HEK293 (cell line): ENCODE measurements around the gene BTBD7.

ENCODE experiments used
- BCL11A ChIP-seq: fragments of 450-650 bp; formaldehyde crosslinking; IDR thresholded peaks from 2 replicates; pipeline ENCODE4 v1.5.1; 2016; ENCODE audit warnings: low read depth, missing biosample characterization, missing genetic modification characterization
- GLIS2 ChIP-seq: fragments of 450-650 bp; formaldehyde crosslinking; IDR thresholded peaks from 2 replicates; pipeline ENCODE4 v1.5.1; 2016; ENCODE audit warnings: missing biosample characterization, missing genetic modification characterization
- INSM2 ChIP-seq: fragments of 450-650 bp; formaldehyde crosslinking; IDR thresholded peaks from 2 replicates; pipeline ENCODE4 v1.5.1; 2016; ENCODE audit warnings: missing biosample characterization, missing genetic modification characterization
- KLF1 ChIP-seq: fragments of 450-650 bp; formaldehyde crosslinking; IDR thresholded peaks from 2 replicates; pipeline ENCODE4 v1.5.1; 2016; ENCODE audit warnings: missing biosample characterization, missing genetic modification characterization
- KLF10 ChIP-seq: fragments of 450-650 bp; IDR thresholded peaks from 2 replicates; pipeline ENCODE4 v1.5.1; 2018; ENCODE audit warnings: missing biosample characterization, mild to moderate bottlenecking, missing genetic modification characterization
- KLF9 ChIP-seq: fragments of 450-650 bp; formaldehyde crosslinking; IDR thresholded peaks from 2 replicates; pipeline ENCODE4 v1.5.1; 2016; ENCODE audit warnings: missing biosample characterization, missing genetic modification characterization, low read depth
- MYNN ChIP-seq: fragments of 450-650 bp; formaldehyde crosslinking; IDR thresholded peaks from 2 replicates; pipeline ENCODE4 v1.5.1; 2016; ENCODE audit warnings: missing biosample characterization, missing genetic modification characterization, borderline replicate concordance
- MZF1 ChIP-seq: fragments of 450-650 bp; formaldehyde crosslinking; IDR thresholded peaks from 2 replicates; pipeline ENCODE4 v1.5.1; 2017; ENCODE audit warnings: missing biosample characterization, missing genetic modification characterization, borderline replicate concordance
- PRDM1 ChIP-seq: fragments of 450-650 bp; formaldehyde crosslinking; IDR thresholded peaks from 2 replicates; pipeline ENCODE4; 2016; ENCODE audit warnings: missing biosample characterization, missing genetic modification characterization
- RBAK ChIP-seq: fragments of 450-650 bp; formaldehyde crosslinking; IDR thresholded peaks from 2 replicates; pipeline ENCODE4 v1.5.1; 2016; ENCODE audit warnings: missing biosample characterization, missing genetic modification characterization
- REPIN1 ChIP-seq: fragments of 450-650 bp; formaldehyde crosslinking; IDR thresholded peaks from 2 replicates; pipeline ENCODE4 v1.5.1; 2017; ENCODE audit warnings: missing biosample characterization, missing genetic modification characterization, low read depth
- SETDB1 ChIP-seq: IDR thresholded peaks from one replicate; pipeline ENCODE4 v1.6.1; 2017; ENCODE audit warnings: mild to moderate bottlenecking, low read length, moderate library complexity, mixed read lengths; ENCODE audit not compliant: insufficient read length
- YY1 ChIP-seq: fragments of 450-650 bp; formaldehyde crosslinking; IDR thresholded peaks from 2 replicates; pipeline ENCODE4 v1.5.1; 2018; ENCODE audit warnings: missing biosample characterization, missing genetic modification characterization
- ZBTB8A ChIP-seq: fragments of 450-650 bp; formaldehyde crosslinking; IDR thresholded peaks from 2 replicates; pipeline ENCODE4 v1.5.1; 2016; ENCODE audit warnings: missing biosample characterization, missing genetic modification characterization
- ZEB2 ChIP-seq: fragments of 450-650 bp; formaldehyde crosslinking; IDR thresholded peaks from 2 replicates; pipeline ENCODE4 v1.5.1; 2016; ENCODE audit warnings: missing biosample characterization, missing genetic modification characterization
- ZFHX2 ChIP-seq: fragments of 450-650 bp; formaldehyde crosslinking; conservative IDR thresholded peaks from 2 replicates; pipeline ENCODE4 v1.5.1; 2016; ENCODE audit warnings: missing biosample characterization, missing genetic modification characterization
- ZNF138 ChIP-seq: fragments of 450-650 bp; formaldehyde crosslinking; IDR thresholded peaks from 2 replicates; pipeline ENCODE4 v1.5.1; 2016; ENCODE audit warnings: missing biosample characterization, missing genetic modification characterization, borderline replicate concordance
- ZNF174 ChIP-seq: fragments of 450-650 bp; formaldehyde crosslinking; IDR thresholded peaks from 2 replicates; pipeline ENCODE4 v1.5.0; 2017; ENCODE audit warnings: missing biosample characterization, mild to moderate bottlenecking, missing genetic modification characterization
- ZNF239 ChIP-seq: fragments of 450-650 bp; formaldehyde crosslinking; IDR thresholded peaks from 2 replicates; pipeline ENCODE4 v1.5.1; 2016; ENCODE audit warnings: missing biosample characterization, missing genetic modification characterization
- ZNF24 ChIP-seq: fragments of 450-650 bp; formaldehyde crosslinking; IDR thresholded peaks from 2 replicates; pipeline ENCODE4 v1.5.1; 2016; ENCODE audit warnings: missing biosample characterization, missing genetic modification characterization
- ZNF501 ChIP-seq: fragments of 450-650 bp; formaldehyde crosslinking; IDR thresholded peaks from 2 replicates; pipeline ENCODE4 v1.5.1; 2016; ENCODE audit warnings: missing biosample characterization, missing genetic modification characterization
- ZNF514 ChIP-seq: fragments of 450-650 bp; formaldehyde crosslinking; IDR thresholded peaks from 2 replicates; pipeline ENCODE4 v1.5.1; 2016; ENCODE audit warnings: missing biosample characterization, missing genetic modification characterization
- ZNF768 ChIP-seq: fragments of 450-650 bp; formaldehyde crosslinking; IDR thresholded peaks from 2 replicates; pipeline ENCODE4 v1.5.1; 2018; ENCODE audit warnings: missing biosample characterization, mild to moderate bottlenecking, missing genetic modification characterization
- ZNF777 ChIP-seq: fragments of 450-650 bp; formaldehyde crosslinking; IDR thresholded peaks from 2 replicates; pipeline ENCODE4 v1.5.1; 2017; ENCODE audit warnings: missing biosample characterization, missing genetic modification characterization, borderline replicate concordance
- ZNF791 ChIP-seq: fragments of 450-650 bp; formaldehyde crosslinking; IDR thresholded peaks from 2 replicates; pipeline ENCODE4 v1.5.1; 2016; ENCODE audit warnings: missing biosample characterization, missing genetic modification characterization
- ZNF792 ChIP-seq: fragments of 450-650 bp; formaldehyde crosslinking; IDR thresholded peaks from 2 replicates; pipeline ENCODE4 v1.5.1; 2016; ENCODE audit warnings: missing biosample characterization, missing genetic modification characterization
- ZXDB ChIP-seq: fragments of 450-650 bp; formaldehyde crosslinking; IDR thresholded peaks from 2 replicates; pipeline ENCODE4 v1.5.1; 2016; ENCODE audit warnings: missing biosample characterization, missing genetic modification characterization
- TF ChIP-seq, protein P1 (sequence below): fragments of 450-650 bp; formaldehyde crosslinking; IDR thresholded peaks from 2 replicates; pipeline ENCODE4 v1.5.1; 2017; ENCODE audit warnings: missing biosample characterization, mild to moderate bottlenecking, missing genetic modification characterization, moderate library complexity
- TF ChIP-seq, protein P2 (sequence below): fragments of 450-650 bp; formaldehyde crosslinking; IDR thresholded peaks from 2 replicates; pipeline ENCODE4 v1.5.1; 2017; ENCODE audit warnings: missing biosample characterization, missing genetic modification characterization
- TF ChIP-seq, protein P3 (sequence below): fragments of 450-650 bp; formaldehyde crosslinking; conservative IDR thresholded peaks from 2 replicates; pipeline ENCODE4 v1.5.1; 2016; ENCODE audit warnings: low read depth, missing biosample characterization, missing genetic modification characterization
- TF ChIP-seq, protein P4 (sequence below): fragments of 450-650 bp; formaldehyde crosslinking; IDR thresholded peaks from 2 replicates; pipeline ENCODE4 v1.5.1; 2017; ENCODE audit warnings: missing biosample characterization, missing genetic modification characterization

BTBD7 gene

GRCh38 chr14:93206793-93207467 lies 125.9 kb downstream of the BTBD7 start, which contains the start of the genes GON7 and UBR7 (continued):
- peak; percentile 35; the same call in 1 of the 2 replicates for TF ChIP-seq INSM2 (tag by site-specific recombination)
- TF ChIP-seq ZBTB8A = peak; percentile 92
- 0 out of 2 replicates have a peak, but pooled peaks have one; percentile 33 for TF ChIP-seq BCL11A (tag by site-specific recombination)
- peak; percentile 86 for TF ChIP-seq ZNF777 (tag by site-specific recombination)
- TF ChIP-seq KLF1 (tag by site-specific recombination) = peak; percentile 59
- no peak for TF ChIP-seq MZF1 (tag by site-specific recombination)
- peak; percentile 93 for TF ChIP-seq ZEB2 (tag by site-specific recombination)
- TF ChIP-seq, protein P1, sequence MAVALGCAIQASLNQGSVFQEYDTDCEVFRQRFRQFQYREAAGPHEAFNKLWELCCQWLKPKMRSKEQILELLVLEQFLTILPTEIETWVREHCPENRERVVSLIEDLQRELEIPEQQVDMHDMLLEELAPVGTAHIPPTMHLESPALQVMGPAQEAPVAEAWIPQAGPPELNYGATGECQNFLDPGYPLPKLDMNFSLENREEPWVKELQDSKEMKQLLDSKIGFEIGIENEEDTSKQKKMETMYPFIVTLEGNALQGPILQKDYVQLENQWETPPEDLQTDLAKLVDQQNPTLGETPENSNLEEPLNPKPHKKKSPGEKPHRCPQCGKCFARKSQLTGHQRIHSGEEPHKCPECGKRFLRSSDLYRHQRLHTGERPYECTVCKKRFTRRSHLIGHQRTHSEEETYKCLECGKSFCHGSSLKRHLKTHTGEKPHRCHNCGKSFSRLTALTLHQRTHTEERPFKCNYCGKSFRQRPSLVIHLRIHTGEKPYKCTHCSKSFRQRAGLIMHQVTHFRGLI (tag by site-specific recombination) = no peak
- TF ChIP-seq MYNN = 0 out of 2 replicates have a peak, but pooled peaks have one; percentile 24
- TF ChIP-seq RBAK (tag by site-specific recombination) = no peak
- peak; percentile 79 for TF ChIP-seq KLF10
- peak; percentile 77 for TF ChIP-seq ZFHX2
- no peak for TF ChIP-seq ZNF791 (tag by site-specific recombination)
- TF ChIP-seq REPIN1 (tag by site-specific recombination) = no peak
- TF ChIP-seq ZNF239 (tag by site-specific recombination) = no peak
- TF ChIP-seq YY1 (tag by site-specific recombination) = peak; percentile 52; the same call in 1 of the 2 replicates
- TF ChIP-seq, protein P2, sequence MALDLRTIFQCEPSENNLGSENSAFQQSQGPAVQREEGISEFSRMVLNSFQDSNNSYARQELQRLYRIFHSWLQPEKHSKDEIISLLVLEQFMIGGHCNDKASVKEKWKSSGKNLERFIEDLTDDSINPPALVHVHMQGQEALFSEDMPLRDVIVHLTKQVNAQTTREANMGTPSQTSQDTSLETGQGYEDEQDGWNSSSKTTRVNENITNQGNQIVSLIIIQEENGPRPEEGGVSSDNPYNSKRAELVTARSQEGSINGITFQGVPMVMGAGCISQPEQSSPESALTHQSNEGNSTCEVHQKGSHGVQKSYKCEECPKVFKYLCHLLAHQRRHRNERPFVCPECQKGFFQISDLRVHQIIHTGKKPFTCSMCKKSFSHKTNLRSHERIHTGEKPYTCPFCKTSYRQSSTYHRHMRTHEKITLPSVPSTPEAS (tag by site-specific recombination) = no peak
- TF ChIP-seq ZNF174 (tag by site-specific recombination) = no peak
- TF ChIP-seq PRDM1 (tag by site-specific recombination) = no peak
- no peak for TF ChIP-seq ZNF138 (tag by site-specific recombination)
- no peak for TF ChIP-seq SETDB1
- TF ChIP-seq KLF9 = peak; percentile 82
- TF ChIP-seq ZNF792 (tag by site-specific recombination) = no peak
- peak; percentile 97 for TF ChIP-seq ZNF501 (tag by site-specific recombination)
- peak; percentile 86 for TF ChIP-seq ZXDB
- TF ChIP-seq, protein P3, sequence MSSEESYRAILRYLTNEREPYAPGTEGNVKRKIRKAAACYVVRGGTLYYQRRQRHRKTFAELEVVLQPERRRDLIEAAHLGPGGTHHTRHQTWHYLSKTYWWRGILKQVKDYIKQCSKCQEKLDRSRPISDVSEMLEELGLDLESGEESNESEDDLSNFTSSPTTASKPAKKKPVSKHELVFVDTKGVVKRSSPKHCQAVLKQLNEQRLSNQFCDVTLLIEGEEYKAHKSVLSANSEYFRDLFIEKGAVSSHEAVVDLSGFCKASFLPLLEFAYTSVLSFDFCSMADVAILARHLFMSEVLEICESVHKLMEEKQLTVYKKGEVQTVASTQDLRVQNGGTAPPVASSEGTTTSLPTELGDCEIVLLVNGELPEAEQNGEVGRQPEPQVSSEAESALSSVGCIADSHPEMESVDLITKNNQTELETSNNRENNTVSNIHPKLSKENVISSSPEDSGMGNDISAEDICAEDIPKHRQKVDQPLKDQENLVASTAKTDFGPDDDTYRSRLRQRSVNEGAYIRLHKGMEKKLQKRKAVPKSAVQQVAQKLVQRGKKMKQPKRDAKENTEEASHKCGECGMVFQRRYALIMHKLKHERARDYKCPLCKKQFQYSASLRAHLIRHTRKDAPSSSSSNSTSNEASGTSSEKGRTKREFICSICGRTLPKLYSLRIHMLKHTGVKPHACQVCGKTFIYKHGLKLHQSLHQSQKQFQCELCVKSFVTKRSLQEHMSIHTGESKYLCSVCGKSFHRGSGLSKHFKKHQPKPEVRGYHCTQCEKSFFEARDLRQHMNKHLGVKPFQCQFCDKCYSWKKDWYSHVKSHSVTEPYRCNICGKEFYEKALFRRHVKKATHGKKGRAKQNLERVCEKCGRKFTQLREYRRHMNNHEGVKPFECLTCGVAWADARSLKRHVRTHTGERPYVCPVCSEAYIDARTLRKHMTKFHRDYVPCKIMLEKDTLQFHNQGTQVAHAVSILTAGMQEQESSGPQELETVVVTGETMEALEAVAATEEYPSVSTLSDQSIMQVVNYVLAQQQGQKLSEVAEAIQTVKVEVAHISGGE = peak; percentile 95
- TF ChIP-seq ZNF514 (tag by site-specific recombination) = no peak
- no peak for TF ChIP-seq ZNF24 (tag by site-specific recombination)
- TF ChIP-seq, protein P4, sequence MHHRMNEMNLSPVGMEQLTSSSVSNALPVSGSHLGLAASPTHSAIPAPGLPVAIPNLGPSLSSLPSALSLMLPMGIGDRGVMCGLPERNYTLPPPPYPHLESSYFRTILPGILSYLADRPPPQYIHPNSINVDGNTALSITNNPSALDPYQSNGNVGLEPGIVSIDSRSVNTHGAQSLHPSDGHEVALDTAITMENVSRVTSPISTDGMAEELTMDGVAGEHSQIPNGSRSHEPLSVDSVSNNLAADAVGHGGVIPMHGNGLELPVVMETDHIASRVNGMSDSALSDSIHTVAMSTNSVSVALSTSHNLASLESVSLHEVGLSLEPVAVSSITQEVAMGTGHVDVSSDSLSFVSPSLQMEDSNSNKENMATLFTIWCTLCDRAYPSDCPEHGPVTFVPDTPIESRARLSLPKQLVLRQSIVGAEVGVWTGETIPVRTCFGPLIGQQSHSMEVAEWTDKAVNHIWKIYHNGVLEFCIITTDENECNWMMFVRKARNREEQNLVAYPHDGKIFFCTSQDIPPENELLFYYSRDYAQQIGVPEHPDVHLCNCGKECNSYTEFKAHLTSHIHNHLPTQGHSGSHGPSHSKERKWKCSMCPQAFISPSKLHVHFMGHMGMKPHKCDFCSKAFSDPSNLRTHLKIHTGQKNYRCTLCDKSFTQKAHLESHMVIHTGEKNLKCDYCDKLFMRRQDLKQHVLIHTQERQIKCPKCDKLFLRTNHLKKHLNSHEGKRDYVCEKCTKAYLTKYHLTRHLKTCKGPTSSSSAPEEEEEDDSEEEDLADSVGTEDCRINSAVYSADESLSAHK (tag by site-specific recombination) = no peak
- TF ChIP-seq ZNF768 (tag by site-specific recombination) = no peak; the same call in 1 of the 2 replicates
- TF ChIP-seq GLIS2 (tag by site-specific recombination) = no peak
